Ecto neural progenitor cell (in vitro differentiated cells): ENCODE data around the gene METTL6.
"Not testable (repeated sequence)": the region's sequence is repeated elsewhere in the genome, so short reads cannot be mapped to it uniquely, and the experiment has no call there.

Source experiments
- DNase-seq: peaks from one replicate; pipeline ENCODE4 v3.0.0-alpha.2; 2018; ENCODE audit warnings: low spot score

METTL6 gene

DNA sequence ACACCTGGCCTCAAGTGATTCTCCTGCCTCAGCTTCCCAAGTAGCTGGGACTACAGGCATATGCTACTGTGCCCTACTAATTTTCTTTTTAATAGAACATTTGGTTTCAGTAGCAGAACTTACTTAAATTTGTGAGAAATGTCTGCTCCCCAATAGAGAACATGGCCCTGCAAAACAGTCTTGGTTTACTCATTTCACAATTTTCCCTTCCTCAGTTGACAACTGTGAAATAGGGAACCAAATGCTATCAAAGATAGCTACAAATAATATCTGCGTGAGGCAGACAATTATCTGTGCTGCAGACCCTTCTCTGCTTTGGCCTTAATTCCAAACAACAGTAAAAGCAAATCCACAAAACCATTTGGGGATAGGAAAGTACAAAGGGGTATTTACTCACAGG, 22.6 kb downstream of the METTL6 start:
- DNase-seq = no peak

DNA sequence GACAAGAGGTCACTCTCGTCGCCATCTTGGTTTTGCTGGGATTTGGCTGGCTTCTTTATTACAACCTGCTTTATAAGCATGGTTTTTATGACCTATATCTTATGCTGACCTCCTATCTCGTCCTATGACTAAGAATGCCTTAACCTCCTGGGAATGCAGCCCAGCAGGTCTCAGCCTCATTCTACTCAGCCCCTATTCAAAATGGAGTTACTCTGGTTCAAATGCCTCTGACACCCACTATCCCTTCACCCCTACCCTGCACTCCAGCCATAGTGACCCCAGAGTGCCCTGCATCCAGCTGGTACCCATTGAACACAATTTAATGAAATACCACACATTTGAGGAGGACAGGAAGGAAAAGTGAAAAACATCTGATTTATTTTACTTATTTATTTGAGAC, 23.4 kb downstream of the METTL6 start:
- no peak for DNase-seq

DNA sequence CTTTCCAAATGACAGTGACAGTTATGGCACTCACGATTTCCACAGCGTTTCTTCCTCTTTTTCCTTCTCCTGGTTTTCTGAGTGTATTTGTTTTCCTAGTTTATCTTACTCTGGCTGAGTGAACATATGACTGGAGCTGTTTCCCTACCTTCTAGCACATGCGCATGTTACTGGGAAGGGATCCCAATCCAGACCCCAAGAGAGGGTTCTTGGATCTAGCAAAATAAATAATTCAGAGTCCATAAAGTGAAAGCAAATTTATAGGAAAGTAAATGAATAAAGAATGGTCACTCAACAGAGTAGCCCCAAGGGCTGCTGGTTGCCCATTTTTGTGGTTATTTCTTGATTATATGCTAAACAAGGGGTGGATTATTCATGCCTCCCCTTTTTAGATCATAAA, 23.8 kb downstream of the METTL6 start:
- no peak for DNase-seq

DNA sequence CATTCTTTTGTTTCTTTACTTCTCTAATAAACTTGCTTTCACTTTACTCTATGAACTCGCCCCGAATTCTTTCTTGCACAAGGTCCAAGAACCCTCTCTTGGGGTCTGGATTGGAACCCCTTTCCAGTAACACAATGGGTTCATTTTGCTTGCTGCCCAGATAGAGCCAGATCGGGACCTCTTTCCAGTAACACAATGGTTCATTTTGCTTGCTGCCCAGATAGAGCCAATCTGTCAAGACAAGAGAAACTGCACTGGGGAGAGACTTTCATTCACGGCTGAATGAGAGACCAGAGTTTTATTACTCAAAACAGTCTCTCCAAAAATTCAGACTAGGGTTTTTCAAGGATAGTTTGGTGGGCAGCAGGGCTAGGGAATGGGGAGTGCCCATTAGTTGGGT, 25.4 kb downstream of the METTL6 start:
- no peak for DNase-seq

DNA sequence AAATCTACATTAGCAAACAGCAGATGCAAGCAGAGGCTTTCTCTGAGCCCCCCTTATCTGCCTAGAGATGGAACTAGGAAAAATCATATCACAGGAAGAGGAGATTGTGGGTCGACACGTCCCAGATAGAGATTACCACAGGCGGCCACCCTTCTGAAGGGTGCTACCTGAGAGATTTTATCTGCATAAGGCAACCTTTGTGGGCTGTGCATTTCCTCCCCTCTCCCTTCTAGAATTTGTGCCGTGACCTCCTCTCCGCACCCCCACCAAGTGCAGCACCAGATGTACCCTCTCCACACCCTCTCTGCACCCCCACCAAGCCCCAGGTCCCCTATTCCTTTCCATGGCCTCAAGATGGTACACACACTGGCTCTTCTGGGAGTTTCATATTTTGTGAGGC, 27.4 kb downstream of the METTL6 start:
- DNase-seq = no peak

DNA sequence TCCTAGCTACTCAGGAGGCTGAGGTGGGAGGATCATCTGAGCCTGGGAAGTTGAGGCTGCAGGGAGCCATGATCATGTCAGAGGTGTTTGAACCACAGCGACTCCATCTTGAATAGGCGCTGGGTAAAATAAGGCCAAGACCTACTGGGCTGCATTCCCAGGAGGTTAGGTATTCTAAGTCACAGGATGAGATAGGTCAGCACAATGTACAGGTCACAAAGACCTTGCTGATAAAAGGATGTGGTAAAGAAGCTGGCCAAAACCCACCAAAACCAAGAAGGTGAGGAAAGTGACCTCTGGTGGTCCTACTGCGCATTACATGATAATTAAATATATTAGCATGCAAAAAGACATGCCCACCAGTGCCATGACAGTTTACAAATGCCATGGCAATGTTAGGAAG, 28.6 kb downstream of the METTL6 start:
- DNase-seq = not testable (repeated sequence)

DNA sequence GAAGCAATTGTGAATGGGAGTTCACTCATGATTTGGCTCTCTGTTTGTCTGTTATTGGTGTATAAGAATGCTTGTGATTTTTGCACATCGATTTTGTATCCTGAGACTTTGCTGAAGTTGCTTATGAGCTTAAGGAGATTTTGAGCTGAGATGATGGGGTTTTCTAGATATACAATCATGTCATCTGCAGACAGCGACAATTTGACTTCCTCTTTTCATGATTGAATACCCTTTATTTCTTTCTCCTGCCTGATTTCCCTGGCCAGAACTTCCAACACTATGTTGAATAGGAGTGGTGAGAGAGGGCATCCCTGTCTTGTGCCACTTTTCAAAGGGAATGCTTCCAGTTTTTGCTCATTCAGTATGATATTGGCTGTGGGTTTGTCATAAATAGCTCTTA, 34.1 kb downstream of the METTL6 start:
- not testable (repeated sequence) for DNase-seq

DNA sequence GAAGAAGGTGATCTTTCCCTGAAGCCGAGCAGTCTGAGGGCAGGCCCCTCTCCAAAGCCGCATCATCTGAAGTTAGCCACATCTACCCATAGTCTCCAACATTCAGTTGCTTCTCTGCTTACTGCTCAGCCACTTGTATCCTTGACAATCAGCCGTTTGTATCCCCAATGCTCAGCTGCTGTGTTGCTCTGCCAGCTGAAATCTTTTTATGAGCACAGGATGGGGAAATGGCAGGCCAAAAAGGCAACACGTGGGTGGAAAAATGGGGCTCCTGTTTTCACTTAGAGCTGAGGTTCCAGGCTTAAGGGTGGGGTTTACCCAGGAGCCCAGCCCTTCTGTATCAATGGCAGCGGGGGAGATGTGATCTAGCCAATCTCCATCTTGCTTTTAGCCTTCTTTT, 36.3 kb downstream of the METTL6 start:
- DNase-seq = no peak

DNA sequence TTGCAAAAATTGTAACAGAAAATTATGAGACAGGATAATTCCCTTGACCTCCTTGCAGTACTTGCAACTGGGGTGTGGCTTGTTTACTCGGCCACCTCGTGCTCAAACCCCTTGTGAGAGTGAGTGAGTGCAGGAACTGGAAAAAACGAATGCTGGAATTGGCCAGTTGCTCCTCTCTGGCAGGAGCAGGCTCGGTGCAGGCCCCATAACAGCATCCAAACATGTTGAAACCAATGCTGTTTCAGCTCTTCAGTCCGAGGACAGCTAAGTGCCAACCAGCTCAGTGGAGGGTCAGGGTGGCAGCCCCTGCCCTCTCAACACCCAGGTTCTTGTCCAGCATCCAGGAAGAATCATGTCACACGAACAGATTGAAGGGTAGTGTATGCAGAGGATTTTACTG, 36.9 kb downstream of the METTL6 start:
- DNase-seq = no peak

DNA sequence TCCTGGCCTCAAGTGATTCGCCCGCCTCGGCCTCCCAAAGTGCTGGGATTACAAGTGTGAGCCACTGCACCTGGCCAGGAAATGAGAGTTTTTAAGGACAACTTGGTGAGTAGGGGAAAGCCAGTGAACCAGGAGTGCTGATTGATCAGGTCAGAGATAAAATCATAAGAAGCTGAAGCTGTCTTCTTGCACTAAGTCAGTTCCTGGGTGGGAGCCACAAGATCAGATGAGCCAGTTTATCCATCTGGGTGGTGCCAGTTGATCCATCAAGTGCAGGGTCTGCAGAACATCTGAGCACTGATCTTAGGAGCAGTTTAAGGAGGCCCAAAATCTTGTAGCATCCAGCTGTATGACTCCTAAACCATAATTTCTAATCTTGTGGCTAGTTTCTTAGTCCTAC, 39.0 kb downstream of the METTL6 start:
- not testable (repeated sequence) for DNase-seq

DNA sequence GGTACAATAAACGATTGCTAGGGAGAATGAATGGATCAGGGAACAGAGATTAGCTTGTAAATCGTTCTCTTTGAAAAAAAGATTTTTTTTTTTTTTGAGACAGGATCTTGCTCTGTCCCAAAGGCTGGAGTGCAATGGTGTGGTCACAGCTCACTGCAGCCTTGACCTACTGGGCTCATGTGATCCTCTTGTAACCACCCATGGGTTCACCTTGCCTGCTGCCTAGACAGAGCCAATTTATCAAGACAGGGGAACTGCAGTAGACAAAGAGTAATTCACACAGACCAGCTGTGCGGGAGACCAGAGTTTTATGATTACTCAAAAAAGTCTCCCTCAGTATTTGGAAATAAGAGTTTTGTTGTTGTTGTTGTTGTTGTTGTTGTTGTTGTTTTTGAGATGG, 39.6 kb downstream of the METTL6 start:
- DNase-seq = no peak

DNA sequence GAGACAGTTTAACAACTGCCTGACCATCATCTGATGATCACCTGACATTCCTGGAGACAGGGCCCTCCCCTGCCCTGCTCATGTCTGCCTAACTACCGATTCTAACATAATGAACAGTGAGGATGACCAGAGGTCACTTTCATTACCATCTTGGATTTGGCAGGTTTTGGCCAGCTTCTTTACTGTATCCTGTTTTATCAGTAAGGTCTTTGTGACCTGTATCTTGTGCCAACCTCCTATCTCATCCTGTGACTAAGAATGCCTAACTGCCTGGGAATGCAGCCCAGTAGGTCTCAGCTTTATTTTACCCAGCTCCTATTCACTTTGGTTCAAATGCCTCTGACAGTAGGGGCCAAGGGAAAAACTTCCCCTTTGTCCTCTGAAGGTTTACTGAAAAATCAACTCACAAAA, 40.2 kb downstream of the METTL6 start:
- no peak for DNase-seq

DNA sequence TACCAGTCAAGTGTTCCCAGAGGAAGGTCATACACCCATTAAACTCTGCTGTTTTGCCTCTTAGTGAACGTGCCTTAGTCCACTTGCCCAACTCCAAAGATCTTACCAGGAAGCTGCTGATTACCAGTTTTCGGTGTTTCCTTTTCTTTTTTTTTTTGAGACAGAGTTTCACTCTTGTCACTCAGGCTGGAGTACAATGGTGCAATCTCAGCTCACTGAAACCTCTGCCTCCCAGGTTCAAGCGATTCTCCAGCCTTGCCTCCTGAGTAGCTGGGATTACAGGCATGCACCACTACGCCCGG, 40.7 kb downstream of the METTL6 start:
- DNase-seq = not testable (repeated sequence)

DNA sequence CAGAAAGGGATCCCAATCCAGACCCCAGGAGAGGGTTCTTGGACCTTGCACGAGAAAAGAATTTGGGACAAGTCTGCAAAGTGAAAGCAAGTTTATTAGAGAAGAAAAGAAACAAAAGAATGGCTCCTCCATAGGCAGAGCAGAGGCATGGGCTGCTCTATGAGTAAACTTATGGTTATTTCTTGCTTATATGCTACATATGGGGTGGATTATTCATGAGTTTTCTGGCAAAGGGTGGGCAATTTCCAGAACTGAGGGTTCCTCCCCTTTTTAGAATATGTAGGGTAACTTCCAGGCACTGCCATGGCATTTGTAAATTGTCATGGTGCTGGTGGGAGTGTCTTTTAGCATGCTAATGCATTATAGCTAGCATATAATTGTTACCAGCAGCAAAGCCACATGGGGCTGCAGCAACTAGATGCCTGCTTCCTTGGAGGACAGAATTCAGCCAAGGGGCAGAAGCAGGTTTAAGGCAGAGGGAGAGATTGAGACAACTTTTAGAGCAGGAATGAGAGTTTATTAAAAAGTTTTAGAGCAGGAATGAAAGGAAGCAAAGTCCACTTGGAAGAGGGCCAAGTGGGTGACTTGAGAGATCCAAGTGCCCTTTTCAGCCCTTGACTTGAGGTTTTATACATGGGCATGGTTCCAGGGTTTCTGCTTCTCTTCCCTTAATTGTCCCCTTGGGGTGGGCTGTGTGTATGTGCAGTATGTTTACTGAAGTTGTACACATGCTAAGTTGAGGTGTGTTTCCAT, 41.3 kb downstream of the METTL6 start:
- no peak for DNase-seq

DNA sequence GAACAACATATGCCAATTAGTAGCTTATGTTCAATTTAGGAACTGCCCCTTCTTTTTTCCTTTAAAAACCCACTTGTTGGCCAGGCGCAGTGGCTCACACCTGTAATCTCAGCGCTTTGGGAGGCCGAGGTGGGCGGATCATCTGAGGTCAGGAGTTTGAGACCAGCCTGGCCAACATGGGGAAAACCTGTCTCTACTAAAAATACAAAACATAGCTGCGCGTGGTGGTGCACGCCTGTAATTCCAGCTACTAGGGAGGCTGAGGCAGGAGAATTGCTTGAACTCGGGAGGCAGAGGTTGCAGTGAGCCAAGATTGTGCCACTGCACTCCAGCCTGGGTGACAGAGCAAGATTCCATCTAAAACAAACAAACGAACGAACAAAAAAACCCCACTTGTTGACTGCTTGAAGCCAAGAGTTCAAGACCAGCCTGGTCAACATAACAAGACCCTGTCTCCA, 42.1 kb downstream of the METTL6 start:
- not testable (repeated sequence) for DNase-seq

DNA sequence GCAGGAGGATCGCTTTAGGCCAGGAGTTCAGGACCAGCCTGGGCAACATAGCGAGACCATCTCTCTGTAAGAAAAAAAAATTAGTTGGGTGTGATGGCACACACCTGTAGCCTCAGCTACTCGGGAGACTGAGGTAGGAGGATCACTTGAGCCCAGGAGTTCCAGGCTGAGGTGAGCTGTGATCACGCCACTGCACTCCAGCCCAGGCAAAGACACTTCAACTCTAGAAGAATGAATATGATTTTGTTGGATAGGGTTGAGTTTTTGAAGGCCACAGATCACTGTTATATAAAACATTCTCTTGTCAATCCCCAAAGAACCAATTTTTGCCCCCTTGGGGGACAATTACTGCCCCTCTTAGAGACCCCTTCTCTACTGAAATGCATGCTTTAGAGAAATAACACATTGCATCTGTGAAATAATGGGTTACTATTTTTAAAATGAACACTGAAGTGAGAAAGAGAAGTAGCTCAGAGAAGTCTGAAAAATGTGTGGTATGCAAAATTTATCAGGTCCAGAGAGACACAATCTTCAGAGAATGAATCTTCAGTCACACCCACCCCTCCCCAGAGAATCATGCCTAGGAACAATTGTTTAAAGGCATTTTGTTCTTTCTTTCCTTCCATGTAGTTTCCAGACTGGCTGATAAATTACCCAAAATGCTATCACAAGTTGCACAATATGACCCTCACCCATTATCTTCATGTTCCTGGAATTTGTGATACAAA, 42.7 kb downstream of the METTL6 start:
- no peak for DNase-seq

DNA sequence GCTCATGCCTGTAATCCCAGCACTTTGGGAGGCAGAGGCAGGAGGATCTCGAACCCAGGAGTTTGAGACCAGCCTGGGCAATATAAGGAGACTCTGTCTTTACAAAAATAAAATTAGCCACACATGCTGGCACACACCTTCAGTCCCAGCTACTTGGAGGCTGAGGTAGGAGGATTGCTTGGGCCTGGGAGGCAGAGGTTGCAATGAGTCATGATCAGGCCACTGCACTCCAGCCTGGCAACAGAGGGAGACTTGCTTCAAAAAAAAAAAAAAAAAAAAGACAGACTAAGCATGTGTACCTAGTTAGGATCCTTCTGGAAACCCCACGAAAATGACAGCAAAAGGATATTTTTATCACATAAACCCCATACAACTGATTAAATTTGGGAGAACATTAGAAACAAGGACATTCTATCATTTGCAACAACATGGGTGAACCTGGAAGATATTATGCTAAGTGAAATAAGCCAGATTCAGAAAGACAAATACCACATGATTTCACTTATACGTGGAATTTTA, 44.9 kb downstream of the METTL6 start:
- no peak for DNase-seq

DNA sequence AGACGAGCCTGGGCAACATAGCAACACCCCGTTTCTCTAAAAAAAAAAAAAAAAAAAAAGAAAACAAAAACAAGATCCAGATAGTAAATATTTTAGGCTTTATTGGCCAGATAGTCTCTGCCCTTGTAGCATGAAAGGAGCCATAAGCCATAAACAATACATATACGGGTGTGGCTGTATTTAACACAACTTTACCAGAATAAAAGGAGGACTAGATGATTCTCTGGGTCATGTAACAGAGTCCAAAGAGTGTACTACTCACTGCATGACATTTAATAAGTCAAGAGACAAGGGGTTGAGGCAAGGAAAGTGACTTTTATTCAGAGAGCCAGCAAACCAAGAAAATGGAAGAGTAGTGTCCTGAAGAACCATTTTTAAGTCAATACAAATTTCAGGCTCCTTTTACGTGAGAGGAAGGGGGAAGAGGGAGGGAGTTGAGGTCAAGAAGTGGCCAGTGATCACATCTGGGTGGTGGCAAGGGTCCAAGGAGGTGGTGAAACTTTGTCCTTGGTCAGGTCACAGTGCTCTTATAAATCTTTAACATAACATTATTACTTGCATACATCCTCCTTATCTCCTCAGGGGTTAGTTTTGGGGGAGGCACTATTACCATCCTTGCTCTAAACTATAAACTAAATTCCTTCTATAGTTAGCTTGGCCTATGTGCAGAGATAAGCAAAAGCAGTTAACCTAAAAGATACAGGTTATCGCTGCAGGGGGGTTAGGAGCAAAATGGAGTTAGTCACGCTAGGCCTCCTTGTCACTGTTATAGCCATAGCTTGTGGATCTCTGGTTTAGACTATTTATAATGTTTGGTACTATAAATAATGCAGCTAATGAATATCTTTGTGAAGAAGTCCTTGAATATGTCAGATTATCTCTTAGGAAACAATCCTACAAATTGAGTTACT, 46.1 kb downstream of the METTL6 start:
- no peak for DNase-seq

DNA sequence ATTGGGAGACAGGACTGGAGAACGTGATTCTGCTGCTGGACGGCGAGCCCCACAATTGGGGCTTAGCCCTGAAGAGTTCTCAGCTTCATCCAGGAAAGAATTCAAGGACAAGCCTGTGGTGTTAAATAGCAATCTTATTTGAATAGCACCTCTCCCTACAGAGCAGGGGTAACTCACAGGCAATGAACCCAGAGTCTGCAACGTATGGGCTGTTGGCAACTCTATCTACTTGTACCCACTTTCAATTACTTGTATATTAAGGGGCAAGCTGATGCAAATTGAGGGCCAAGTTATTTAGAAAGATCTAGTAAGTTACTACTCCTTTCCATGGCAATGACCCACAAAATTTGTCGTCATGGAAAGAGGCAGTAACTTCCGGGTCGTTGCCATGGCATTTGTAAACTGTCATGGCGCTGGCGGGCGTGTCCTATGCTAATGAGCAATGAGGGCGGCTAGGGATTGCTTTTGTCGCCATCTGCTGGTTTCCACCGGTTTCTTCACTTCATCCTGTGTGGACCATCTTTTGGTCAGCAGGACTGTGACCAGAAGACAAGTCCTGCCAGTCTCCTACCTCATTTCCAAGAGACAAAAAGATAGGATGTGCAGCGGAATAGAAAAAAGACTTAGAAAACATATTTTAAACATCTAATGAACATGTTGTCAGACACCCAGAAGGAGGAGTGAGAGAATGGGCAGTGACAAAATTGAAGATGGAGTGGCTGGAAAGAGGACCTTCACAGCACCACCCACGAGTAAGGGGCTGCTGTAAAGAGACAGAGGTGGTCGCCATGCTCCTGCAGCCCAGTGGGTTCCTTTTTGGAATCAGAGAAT, 49.2 kb downstream of the METTL6 start:
- DNase-seq = peak; percentile 91

DNA sequence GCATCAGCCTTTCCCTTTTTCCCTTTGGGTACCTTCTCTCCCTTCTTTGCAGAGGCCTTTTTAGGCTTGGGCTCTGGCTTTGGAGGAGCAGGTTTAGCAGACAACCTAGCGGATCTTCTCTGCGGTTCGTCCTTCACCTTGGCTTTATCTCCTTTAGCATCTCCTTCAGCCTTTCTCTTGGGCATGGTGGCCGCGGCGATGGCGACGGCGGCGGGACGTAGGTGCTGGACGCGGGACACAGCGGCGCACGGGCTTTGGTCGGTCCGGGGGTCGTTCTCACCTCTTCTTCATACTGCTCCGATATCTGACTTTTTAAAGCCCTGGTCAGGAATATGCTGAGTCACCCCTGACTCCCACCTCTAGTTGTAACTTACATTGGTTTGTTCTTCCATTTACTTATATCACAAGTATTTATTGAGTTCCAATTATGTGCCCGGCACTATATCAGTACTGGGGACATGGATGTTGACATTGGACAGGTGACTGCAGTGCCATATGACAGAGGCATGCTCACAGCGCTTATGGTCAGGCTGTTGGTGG, 51.8 kb downstream of the METTL6 start:
- DNase-seq = no peak

DNA sequence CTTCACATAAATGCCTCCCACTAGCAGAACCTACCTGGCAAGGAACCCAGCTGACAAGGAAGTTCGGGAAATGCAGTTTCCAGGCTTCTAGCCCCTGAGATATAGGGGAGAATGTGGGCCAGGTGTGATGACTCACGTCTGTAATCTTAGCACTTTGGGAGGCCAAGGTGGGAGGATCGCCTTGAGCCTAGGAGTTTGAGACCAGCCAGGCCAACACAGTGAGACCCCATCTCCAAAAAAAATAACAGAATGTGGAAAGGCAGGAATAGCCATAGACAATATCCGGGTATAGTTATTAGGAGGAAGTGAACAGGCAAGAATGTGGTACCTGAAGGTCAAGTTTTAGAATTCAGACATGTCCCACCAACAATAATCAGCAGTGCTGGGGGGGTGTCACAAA, 54.4 kb downstream of the METTL6 start:
- no peak for DNase-seq
